Neuron (in vitro differentiated cells): ENCODE results near the gene SUGCT.

Source experiments
- H2AFZ ChIP-seq: one replicate; pipeline ENCODE4 v1.6.1; 2013; ENCODE audit warnings: low read depth, mild to moderate bottlenecking, inconsistent platforms, low read length, moderate library complexity
- H3K27me3 ChIP-seq: one replicate; pipeline ENCODE4 v1.6.1; 2013; ENCODE audit warnings: low read length; ENCODE audit not compliant: insufficient read depth
- H3K36me3 ChIP-seq: one replicate; pipeline ENCODE4 v1.6.1; 2013; ENCODE audit warnings: low read length; ENCODE audit not compliant: insufficient read depth
- H3K4me1 ChIP-seq: one replicate; pipeline ENCODE4 v1.6.1; 2013; ENCODE audit warnings: low read length; ENCODE audit not compliant: insufficient read depth
- H3K4me3 ChIP-seq: 2 replicates; pipeline ENCODE4 v1.5.1; 2013; ENCODE audit warnings: mild to moderate bottlenecking, low read length, moderate library complexity
- H3K9me3 ChIP-seq: one replicate; pipeline ENCODE4 v1.6.1; 2013; ENCODE audit warnings: low read length

The SUGCT gene

GRCh38 chr7:40780460-40780859, 645.7 kb downstream of the SUGCT start:
- Histone ChIP-seq H3K36me3 (no peaks in the 10 kb centered on the region), H3K9me3 (no peaks in the 10 kb centered on the region), H3K4me3 (no peak overlapping the region), H3K4me1 (no peaks in the 10 kb centered on the region), H2AFZ (no peak overlapping the region), H3K27me3 (no peaks in the 10 kb centered on the region)

GRCh38 chr7:40782836-40783235, 648.0 kb downstream of the SUGCT start:
- no peaks in the 10 kb centered on the region for H3K36me3 ChIP-seq
- H3K4me1 ChIP-seq = no peaks in the 10 kb centered on the region
- no peak overlapping the region for H2AFZ ChIP-seq
- H3K27me3 ChIP-seq = no peaks in the 10 kb centered on the region
- H3K9me3 ChIP-seq = no peaks in the 10 kb centered on the region
- no peak overlapping the region for H3K4me3 ChIP-seq

GRCh38 chr7:40784176-40784575, 649.4 kb downstream of the SUGCT start:
- no peak overlapping the region for H2AFZ ChIP-seq
- no peaks in the 10 kb centered on the region for H3K36me3 ChIP-seq
- H3K9me3 ChIP-seq = no peaks in the 10 kb centered on the region
- H3K27me3 ChIP-seq = no peaks in the 10 kb centered on the region
- no peak overlapping the region for H3K4me3 ChIP-seq
- no peaks in the 10 kb centered on the region for H3K4me1 ChIP-seq

- no peaks in the 10 kb centered on the region for H3K27me3 ChIP-seq
- H3K36me3 ChIP-seq = no peaks in the 10 kb centered on the region
- no peak overlapping the region for H2AFZ ChIP-seq
- no peaks in the 10 kb centered on the region for H3K9me3 ChIP-seq
- H3K4me1 ChIP-seq = peaks cover 2% of the 10 kb centered on the region
- no peak overlapping the region for H3K4me3 ChIP-seq
Measured at GRCh38 chr7:40786909-40787308, 652.1 kb downstream of the SUGCT start.

GRCh38 chr7:40793132-40793531, 658.3 kb downstream of the SUGCT start:
- Histone ChIP-seq H3K4me3 (no peak overlapping the region), H3K36me3 (no peaks in the 10 kb centered on the region), H3K27me3 (no peaks in the 10 kb centered on the region), H3K9me3 (no peaks in the 10 kb centered on the region), H3K4me1 (peaks cover 2% of the 10 kb centered on the region), H2AFZ (no peak overlapping the region)

- H2AFZ ChIP-seq = no peak overlapping the region
- H3K4me1 ChIP-seq = peaks cover 2% of the 10 kb centered on the region
- no peaks in the 10 kb centered on the region for H3K27me3 ChIP-seq
- no peaks in the 10 kb centered on the region for H3K36me3 ChIP-seq
- no peaks in the 10 kb centered on the region for H3K9me3 ChIP-seq
- H3K4me3 ChIP-seq = no peak overlapping the region
Measured at GRCh38 chr7:40795607-40796006, 660.8 kb downstream of the SUGCT start.

- no peaks in the 10 kb centered on the region for H3K27me3 ChIP-seq
- H3K4me3 ChIP-seq = no peak overlapping the region
- no peak overlapping the region for H2AFZ ChIP-seq
- H3K9me3 ChIP-seq = no peaks in the 10 kb centered on the region
- no peaks in the 10 kb centered on the region for H3K4me1 ChIP-seq
- H3K36me3 ChIP-seq = no peaks in the 10 kb centered on the region
Measured at GRCh38 chr7:40796723-40797122, 661.9 kb downstream of the SUGCT start.

GRCh38 chr7:40798613-40799012, 663.8 kb downstream of the SUGCT start:
- no peak overlapping the region for H2AFZ ChIP-seq
- H3K9me3 ChIP-seq = no peaks in the 10 kb centered on the region
- no peaks in the 10 kb centered on the region for H3K4me1 ChIP-seq
- H3K36me3 ChIP-seq = no peaks in the 10 kb centered on the region
- H3K27me3 ChIP-seq = no peaks in the 10 kb centered on the region
- H3K4me3 ChIP-seq = no peak overlapping the region

- Histone ChIP-seq H3K36me3 (no peaks in the 10 kb centered on the region), H3K4me1 (no peaks in the 10 kb centered on the region), H3K27me3 (no peaks in the 10 kb centered on the region), H3K9me3 (no peaks in the 10 kb centered on the region), H3K4me3 (no peak overlapping the region), H2AFZ (no peak overlapping the region)
Measured at GRCh38 chr7:40799493-40800403, 664.9 kb downstream of the SUGCT start.

- Histone ChIP-seq H3K9me3 (no peaks in the 10 kb centered on the region), H2AFZ (no peak overlapping the region), H3K36me3 (no peaks in the 10 kb centered on the region), H3K27me3 (no peaks in the 10 kb centered on the region), H3K4me1 (no peaks in the 10 kb centered on the region), H3K4me3 (no peak overlapping the region)
Measured at GRCh38 chr7:40800771-40801170, 666.0 kb downstream of the SUGCT start.

- Histone ChIP-seq H3K4me1 (no peaks in the 10 kb centered on the region), H3K27me3 (no peaks in the 10 kb centered on the region), H3K36me3 (no peaks in the 10 kb centered on the region), H3K9me3 (no peaks in the 10 kb centered on the region), H3K4me3 (no peak overlapping the region), H2AFZ (no peak overlapping the region)
Measured at GRCh38 chr7:40802497-40802896, 667.7 kb downstream of the SUGCT start.

GRCh38 chr7:40804477-40805215, 669.8 kb downstream of the SUGCT start:
- Histone ChIP-seq H3K27me3 (no peaks in the 10 kb centered on the region), H3K4me3 (no peak overlapping the region), H3K4me1 (no peaks in the 10 kb centered on the region), H2AFZ (no peak overlapping the region), H3K36me3 (no peaks in the 10 kb centered on the region), H3K9me3 (no peaks in the 10 kb centered on the region)

- Histone ChIP-seq H3K9me3 (no peaks in the 10 kb centered on the region), H3K4me3 (no peak overlapping the region), H3K36me3 (no peaks in the 10 kb centered on the region), H3K4me1 (no peaks in the 10 kb centered on the region), H2AFZ (no peak overlapping the region), H3K27me3 (no peaks in the 10 kb centered on the region)
Measured at GRCh38 chr7:40805361-40805760, 670.6 kb downstream of the SUGCT start.
